ENCODE measurements around the gene KIF1A. TPM values are rescaled to one million over a fixed set of nuclear protein-coding genes. Genes with fewer than 3 reads are reported as not detected.

KIF1A gene
- total and polyA plus RNA-seq, 10 of the 15 experiments (the other 5 are each of a cell fraction or from before 2014, with no cell fraction given) = 0.04 to 0.95 (median 0.06) TPM; not detected in 5

- Histone ChIP-seq H4K20me1 (ENCODE audit: control insufficient read depth, insufficient read depth) (no peaks in the 10 kb centered on the region), H3K79me2 (ENCODE audit: control insufficient read depth, insufficient read depth, low read length) (no peaks in the 10 kb centered on the region), H3K4me3 (no peak overlapping the region), H3K36me3 (ENCODE audit: control insufficient read depth in 2 of 2, insufficient read depth in 2 of 2, low read length in 1 of 2) (no peaks in the 10 kb centered on the region), H3K4me1 (ENCODE audit: control insufficient read depth, insufficient read depth, low read length) (no peaks in the 10 kb centered on the region), H2AFZ (ENCODE audit: control insufficient read depth, low read depth, low read length) (no peak overlapping the region), H3K9me3 (replicated peaks; ENCODE audit: control insufficient read depth, insufficient read depth, low read length) (no peaks in the 10 kb centered on the region), H3K27me3 (replicated peaks in 1 of 2; ENCODE audit: control insufficient read depth in 2 of 2, insufficient read depth in 2 of 2, low read length in 1 of 2) (peaks cover 0 to 3% of the 10 kb centered on the region in 2 experiments; a peak in 3 of 4 replicates), H3K9ac (ENCODE audit: control insufficient read depth, insufficient read depth, low read length) (no peak overlapping the region), H3K4me2 (ENCODE audit: control insufficient read depth, insufficient read depth) (no peak overlapping the region), H3K27ac (ENCODE audit: control insufficient read depth, insufficient read depth) (no peak overlapping the region)
- DNase-seq (ENCODE audit: low read depth, low spot score) (no peak), FAIRE-seq (no peak), ATAC-seq (no peak)
- TF ChIP-seq CHD2 (IDR thresholded peaks at IDR 0.05; ENCODE audit: borderline replicate concordance, low read depth, low read length) (no peak), CEBPZ (IDR thresholded peaks at IDR 0.05; ENCODE audit: low read depth, low read length) (no peak), NR2C2 (IDR thresholded peaks at IDR 0.05; ENCODE audit: borderline replicate concordance, control insufficient read depth, insufficient read length, low read depth) (no peak), IKZF2 (IDR thresholded peaks at IDR 0.05) (no peak), IRF3 (IDR thresholded peaks at IDR 0.05) (no peak), CHD4 (IDR thresholded peaks at IDR 0.05) (no peak), NR2F1 (conservative IDR thresholded peaks at IDR 0.05) (no peak), EED (IDR thresholded peaks at IDR 0.05; ENCODE audit: low read depth) (no peak), POLR2A (IDR thresholded peaks at IDR 0.05; ENCODE audit: low read depth, low read length) (no peak), EP300 (IDR thresholded peaks at IDR 0.05; ENCODE audit: borderline replicate concordance in 1 of 2, control insufficient read depth in 1 of 2, low read depth in 2 of 2, low read length in 2 of 2) (no peak), CREB1 (IDR thresholded peaks at IDR 0.05; ENCODE audit: low read depth) (no peak), RELA (IDR thresholded peaks at IDR 0.05; ENCODE audit: borderline replicate concordance, partially characterized antibody) (no peak), PRDM15 (CRISPR knock-in tag; IDR thresholded peaks at IDR 0.05) (no peak)
- BruUV-seq (replicated peaks) = no TSS peak
- ChIA-PET RAD21 (ENCODE audit: unreplicated experiment) (no interaction called here), CTCF (no interaction called here), SMC1A (ENCODE audit: uncharacterized antibody, unreplicated experiment) (no interaction called here), POLR2A (no interaction called here)
- 65% methylated on average over 17 of the region's 17 CpGs for WGBS (ENCODE audit: insufficient coverage, insufficient replicate concordance, low lambda C conversion rate, missing lambda C conversion rate)
- intact Hi-C loops (cut with micrococcal nuclease; ENCODE audit: unreplicated experiment) = loop anchor here (10.0 kb wide), 1 partner anchor 220 kb away; no protein-coding TSS in a partner anchor
- in situ Hi-C loops (cut with MboI) = no loop called here
Observed at GRCh38 chr2:240734756-240735155, 85.3 kb downstream of the KIF1A start.
